IgD-negative memory B cell (primary cell): Measurements from ENCODE around the gene LRRC45. TPM values are rescaled to one million over a fixed set of nuclear protein-coding genes. Genes with fewer than 3 reads are reported as not detected.
A peak's percentile ranks its signal among the peaks of the same experiment; 100 is the strongest.
"Not testable (repeated sequence)": the region's sequence is repeated elsewhere in the genome, so short reads cannot be mapped to it uniquely, and the experiment has no call there.

Experiments used
- H3K27ac Mint-ChIP-seq, 3 donors: one replicate each; pipeline ENCODE4 v1.8.0; 2020 to 2022; ENCODE audit warnings: mild to moderate bottlenecking in 3 of 3, mixed read lengths in 3 of 3, moderate library complexity in 1 of 3
- H3K27me3 Mint-ChIP-seq: one replicate; pipeline ENCODE4 v1.8.0; 2021; ENCODE audit warnings: mixed read lengths
- H3K36me3 Mint-ChIP-seq: one replicate; pipeline ENCODE4 v1.8.0; 2020; ENCODE audit warnings: mild to moderate bottlenecking, mixed read lengths
- H3K4me1 Mint-ChIP-seq, 3 donors: one replicate each; pipeline ENCODE4 v1.8.0; 2020 to 2022; ENCODE audit warnings: mixed read lengths in 3 of 3, mild to moderate bottlenecking in 1 of 3
- H3K4me3 Mint-ChIP-seq, 4 donors: one replicate each; pipeline ENCODE4 v1.8.0; 2020 to 2022; ENCODE audit warnings: mild to moderate bottlenecking in 4 of 4, mixed read lengths in 4 of 4, moderate library complexity in 3 of 4
- H3K9me3 Mint-ChIP-seq, 3 donors: one replicate each; pipeline ENCODE4 v1.8.0; 2020 to 2021; ENCODE audit warnings: mixed read lengths in 3 of 3, mild to moderate bottlenecking in 1 of 3
- polyA plus RNA-seq: library from polyadenylated mRNA; unstranded; fragments of 300-500 nt; fragmentation: Illumina TruSeq; gene quantifications from one replicate; pipeline ENCODE4 v1.2.3, GENCODE V29; 2021

LRRC45 gene
- polyA plus RNA-seq = 5.3 TPM

GRCh38 chr17:82022981-82023446 is at the start of gene LRRC45:
Gene LRRC45 (plus strand): TSS chr17:82023305. CDS start chr17:82023644, 339 bp downstream.
- Mint-ChIP-seq H3K4me3 (peak within 1 kb of the TSS; percentile 84 to 94 (median 90)), H3K9me3 (no peaks in the 10 kb centered on the region), H3K36me3 (peaks cover 1% of the 10 kb centered on the region), H3K27me3 (no peaks in the 10 kb centered on the region), H3K27ac (peak within 1 kb of the TSS; percentile 64 to 86 (median 64)), H3K4me1 (peaks cover 7 to 10% (median 9%) of the 10 kb centered on the region in 3 donors)

GRCh38 chr17:81973432-81973831 is 49.7 kb upstream of the LRRC45 start:
- peaks cover 4% of the 10 kb centered on the region for H3K27me3 Mint-ChIP-seq
- peak overlapping the region in 1 of 4 donors; percentile 29 for H3K4me3 Mint-ChIP-seq

GRCh38 chr17:81976332-81977210 is 46.5 kb upstream of the LRRC45 start:
- Mint-ChIP-seq H3K4me1 (peaks cover 0 to 5% (median 3%) of the 10 kb centered on the region in 3 donors), H3K9me3 (no peaks in the 10 kb centered on the region), H3K36me3 (no peaks in the 10 kb centered on the region), H3K27ac (peak overlapping the region; percentile 23 to 97 (median 89)), H3K4me3 (peak overlapping the region; percentile 91 to 99 (median 96)), H3K27me3 (peaks cover 4% of the 10 kb centered on the region)

More at GRCh38 chr17:81973432-81973831, 49.7 kb upstream of the LRRC45 start:
- Mint-ChIP-seq H3K27ac (no peak overlapping the region), H3K36me3 (no peaks in the 10 kb centered on the region), H3K4me1 (peaks cover 0 to 3% (median 2%) of the 10 kb centered on the region in 3 donors), H3K9me3 (no peaks in the 10 kb centered on the region)

GRCh38 chr17:81977211-81977808 is 45.8 kb upstream of the LRRC45 start, which contains the start of gene ASPSCR1:
Gene ASPSCR1 (plus strand): TSS chr17:81977629. CDS start chr17:81977647, 18 bp downstream.
- Mint-ChIP-seq H3K9me3 (no peaks in the 10 kb centered on the region), H3K36me3 (no peaks in the 10 kb centered on the region), H3K4me3 (peak within 1 kb of the TSS; percentile 91 to 99 (median 96)), H3K27ac (peak within 1 kb of the TSS; percentile 23 to 97 (median 89)), H3K4me1 (peaks cover 0 to 5% (median 3%) of the 10 kb centered on the region in 3 donors), H3K27me3 (peaks cover 4% of the 10 kb centered on the region)

GRCh38 chr17:81978524-81979298 is 44.4 kb upstream of the LRRC45 start:
- peaks cover 0 to 7% (median 3%) of the 10 kb centered on the region in 3 donors for H3K4me1 Mint-ChIP-seq

GRCh38 chr17:81980122-81980521 is 43.0 kb upstream of the LRRC45 start:
- Mint-ChIP-seq H3K4me1 (peaks cover 3 to 5% (median 5%) of the 10 kb centered on the region in 3 donors), H3K9me3 (no peaks in the 10 kb centered on the region), H3K36me3 (peaks cover 3% of the 10 kb centered on the region), H3K27me3 (peaks cover 2% of the 10 kb centered on the region), H3K27ac (peak overlapping the region in 2 of 3 donors; percentile 59 to 86), H3K4me3 (peak overlapping the region; percentile 12 to 66 (median 40))

More at GRCh38 chr17:81978524-81979298, 44.4 kb upstream of the LRRC45 start:
- Mint-ChIP-seq H3K27ac (peak overlapping the region in 2 of 3 donors; percentile 53 to 59), H3K36me3 (peaks cover 2% of the 10 kb centered on the region), H3K4me3 (peak overlapping the region; percentile 66 to 72 (median 71)), H3K27me3 (peaks cover 4% of the 10 kb centered on the region), H3K9me3 (no peaks in the 10 kb centered on the region)

GRCh38 chr17:81980707-81981343 is 42.3 kb upstream of the LRRC45 start:
- H3K27me3 Mint-ChIP-seq = peaks cover 2% of the 10 kb centered on the region
- no peaks in the 10 kb centered on the region for H3K9me3 Mint-ChIP-seq
- H3K27ac Mint-ChIP-seq = peak overlapping the region in 1 of 3 donors; percentile 59
- peak overlapping the region in 1 of 4 donors; percentile 66 for H3K4me3 Mint-ChIP-seq
- H3K36me3 Mint-ChIP-seq = peaks cover 3% of the 10 kb centered on the region
- peaks cover 4 to 6% (median 5%) of the 10 kb centered on the region in 3 donors for H3K4me1 Mint-ChIP-seq

GRCh38 chr17:81981511-81981910 is 41.6 kb upstream of the LRRC45 start:
- not testable (repeated sequence) for H3K27me3 Mint-ChIP-seq, H3K9me3 Mint-ChIP-seq, H3K27ac Mint-ChIP-seq, H3K4me3 Mint-ChIP-seq, H3K4me1 Mint-ChIP-seq, H3K36me3 Mint-ChIP-seq

- Mint-ChIP-seq H3K36me3 (peaks cover 3% of the 10 kb centered on the region), H3K9me3 (no peaks in the 10 kb centered on the region), H3K4me3 (no peak overlapping the region), H3K4me1 (peaks cover 2 to 5% (median 4%) of the 10 kb centered on the region in 3 donors), H3K27me3 (no peaks in the 10 kb centered on the region), H3K27ac (no peak overlapping the region)
Measured at GRCh38 chr17:81983011-81983638, 40.0 kb upstream of the LRRC45 start.

- Mint-ChIP-seq H3K4me1 (peaks cover 2 to 6% (median 4%) of the 10 kb centered on the region in 3 donors), H3K9me3 (no peaks in the 10 kb centered on the region), H3K36me3 (peaks cover 3% of the 10 kb centered on the region), H3K27ac (no peak overlapping the region), H3K27me3 (no peaks in the 10 kb centered on the region), H3K4me3 (no peak overlapping the region)
Measured at GRCh38 chr17:81983639-81984373, 39.3 kb upstream of the LRRC45 start.

- Mint-ChIP-seq H3K27ac (no peak overlapping the region), H3K4me3 (no peak overlapping the region), H3K36me3 (peaks cover 3% of the 10 kb centered on the region), H3K9me3 (no peaks in the 10 kb centered on the region), H3K27me3 (no peaks in the 10 kb centered on the region), H3K4me1 (peaks cover 2 to 9% (median 4%) of the 10 kb centered on the region in 3 donors)
Measured at GRCh38 chr17:81984773-81985410, 38.2 kb upstream of the LRRC45 start.

GRCh38 chr17:81986606-81987005 is 36.5 kb upstream of the LRRC45 start:
- H3K4me1 Mint-ChIP-seq = peaks cover 2 to 9% (median 4%) of the 10 kb centered on the region in 3 donors
- no peaks in the 10 kb centered on the region for H3K9me3 Mint-ChIP-seq
- H3K27me3 Mint-ChIP-seq = no peaks in the 10 kb centered on the region
- peaks cover 3% of the 10 kb centered on the region for H3K36me3 Mint-ChIP-seq
- H3K4me3 Mint-ChIP-seq = no peak overlapping the region
- peak overlapping the region in 1 of 3 donors; percentile 89 for H3K27ac Mint-ChIP-seq
